ENCODE measurements around the gene GLRX5.
A peak's percentile ranks its signal among the peaks of the same experiment; 100 is the strongest.

The GLRX5 gene

GRCh38 chr14:95535226-95536021 lies 574 bp downstream of the GLRX5 start:
- no peaks in the 10 kb centered on the region for H3K27me3 ChIP-seq (ENCODE audit: low read length)
- H3K9me2 ChIP-seq (replicated peaks; ENCODE audit: insufficient read depth, low read length): no peaks in the 10 kb centered on the region
- H3K27ac ChIP-seq (ENCODE audit: low read depth, low read length): no peak overlapping the region
- peak overlapping the region; percentile 82 for H3K9ac ChIP-seq (ENCODE audit: low read length)
- H3F3A ChIP-seq (ENCODE audit: insufficient read depth): peaks cover 9% of the 10 kb centered on the region
- no peak for TF ChIP-seq EZH2phosphoT487 (conservative IDR thresholded peaks at IDR 0.05; ENCODE audit: low read length)
- TF ChIP-seq CTCF (IDR thresholded peaks at IDR 0.05; ENCODE audit: insufficient read depth, low read length, poor library complexity, severe bottlenecking): no peak
- H3K36me3 ChIP-seq (ENCODE audit: low read length): 0 out of 2 replicates have a peak, but pooled peaks cover 3% of the 10 kb centered on the region
- peaks cover 81% of the 10 kb centered on the region for H3K79me2 ChIP-seq (ENCODE audit: insufficient read depth, low read length)
- peak overlapping the region; percentile 94 for H3K4me2 ChIP-seq (ENCODE audit: low read depth, low read length, poor library complexity, severe bottlenecking)
- no peaks in the 10 kb centered on the region for H3K9me3 ChIP-seq (ENCODE audit: insufficient read depth, low read length)
- peak overlapping the region; percentile 97 for H3K4me3 ChIP-seq (ENCODE audit: insufficient read depth, low read length, poor library complexity, severe bottlenecking)
- no peaks in the 10 kb centered on the region for H4K20me1 ChIP-seq (ENCODE audit: low read depth, low read length)
- H2AFZ ChIP-seq (ENCODE audit: low read depth, low read length, severe bottlenecking): no peak overlapping the region

- Histone ChIP-seq H3K4me2 (ENCODE audit: low read depth, low read length, poor library complexity, severe bottlenecking) (peak overlapping the region; percentile 94), H3K9me3 (ENCODE audit: insufficient read depth, low read length) (no peaks in the 10 kb centered on the region), H3K9me2 (replicated peaks; ENCODE audit: insufficient read depth, low read length) (no peaks in the 10 kb centered on the region), H3K27ac (ENCODE audit: low read depth, low read length) (no peak overlapping the region), H4K20me1 (ENCODE audit: low read depth, low read length) (no peaks in the 10 kb centered on the region), H3K79me2 (ENCODE audit: insufficient read depth, low read length) (peaks cover 87% of the 10 kb centered on the region), H3K4me3 (ENCODE audit: insufficient read depth, low read length, poor library complexity, severe bottlenecking) (peak overlapping the region; percentile 97), H3K27me3 (ENCODE audit: low read length) (no peaks in the 10 kb centered on the region), H2AFZ (ENCODE audit: low read depth, low read length, severe bottlenecking) (no peak overlapping the region), H3K9ac (ENCODE audit: low read length) (peak overlapping the region; percentile 82), H3F3A (ENCODE audit: insufficient read depth) (peaks cover 9% of the 10 kb centered on the region), H3K36me3 (ENCODE audit: low read length) (0 out of 2 replicates have a peak, but pooled peaks cover 3% of the 10 kb centered on the region)
- TF ChIP-seq CTCF (IDR thresholded peaks at IDR 0.05; ENCODE audit: insufficient read depth, low read length, poor library complexity, severe bottlenecking) (no peak), EZH2phosphoT487 (conservative IDR thresholded peaks at IDR 0.05; ENCODE audit: low read length) (no peak)
Observed at GRCh38 chr14:95536036-95536593, 1.3 kb downstream of the GLRX5 start.

GRCh38 chr14:95536671-95537070 lies 1.8 kb downstream of the GLRX5 start:
- TF ChIP-seq EZH2phosphoT487 (conservative IDR thresholded peaks at IDR 0.05; ENCODE audit: low read length): no peak
- no peak for TF ChIP-seq CTCF (IDR thresholded peaks at IDR 0.05; ENCODE audit: insufficient read depth, low read length, poor library complexity, severe bottlenecking)
- H3K79me2 ChIP-seq (ENCODE audit: insufficient read depth, low read length): peaks cover 88% of the 10 kb centered on the region
- H3K9ac ChIP-seq (ENCODE audit: low read length): peak overlapping the region; percentile 82; the same call in 1 of the 2 replicates

More at GRCh38 chr14:95536671-95537070, 1.8 kb downstream of the GLRX5 start:
- Histone ChIP-seq H3K4me2 (ENCODE audit: low read depth, low read length, poor library complexity, severe bottlenecking) (peak overlapping the region; percentile 94), H4K20me1 (ENCODE audit: low read depth, low read length) (no peaks in the 10 kb centered on the region), H3K27me3 (ENCODE audit: low read length) (no peaks in the 10 kb centered on the region), H3K36me3 (ENCODE audit: low read length) (0 out of 2 replicates have a peak, but pooled peaks cover 3% of the 10 kb centered on the region), H3K4me3 (ENCODE audit: insufficient read depth, low read length, poor library complexity, severe bottlenecking) (no peak overlapping the region), H2AFZ (ENCODE audit: low read depth, low read length, severe bottlenecking) (no peak overlapping the region), H3K9me2 (replicated peaks; ENCODE audit: insufficient read depth, low read length) (no peaks in the 10 kb centered on the region), H3K9me3 (ENCODE audit: insufficient read depth, low read length) (no peaks in the 10 kb centered on the region), H3F3A (ENCODE audit: insufficient read depth) (peaks cover 7% of the 10 kb centered on the region), H3K27ac (ENCODE audit: low read depth, low read length) (no peak overlapping the region)
